Keratinocyte (primary cell): Measurements from ENCODE around the gene CDH10.

Experiments used
- CTCF ChIP-seq, 3 experiments: IDR thresholded peaks in 1 of 3; conservative IDR thresholded peaks in 1 of 3; optimal IDR thresholded peaks in 1 of 3; 2 replicates in 2 of 3; 3 replicates in 1 of 3; pipeline versions ENCODE3 to v1.5.1; 2011; ENCODE audit warnings: low read length in 3 of 3, mild to moderate bottlenecking in 3 of 3, moderate library complexity in 2 of 3, control low read depth in 1 of 3, inconsistent platforms in 1 of 3; ENCODE audit not compliant: insufficient read depth in 2 of 3; ENCODE audit errors: extremely low read depth in 1 of 3
- EZH2 ChIP-seq: IDR thresholded peaks from one replicate; pipeline ENCODE4 v1.6.1; 2012; ENCODE audit warnings: inconsistent platforms, mild to moderate bottlenecking, low read length, moderate library complexity

GRCh38 chr5:24566933-24567332 is 77.8 kb downstream of the CDH10 start:
- no peak for TF ChIP-seq EZH2
- no peak for TF ChIP-seq CTCF (optimal IDR thresholded peaks at IDR 0.05 in 1 of 3, IDR thresholded peaks at IDR 0.05 in 1 of 3, conservative IDR thresholded peaks at IDR 0.05 in 1 of 3; ENCODE audit: extremely low read depth in 1 of 3, insufficient read depth in 2 of 3, low read length in 3 of 3)
